Calu3 (cell line): ENCODE data around the gene IRF2. TPM values are rescaled to one million over a fixed set of nuclear protein-coding genes. Genes with fewer than 3 reads are reported as not detected.

ENCODE experiments used
- BruUV-seq: library from RNA; stranded (reverse); fragments of 400-500 nt; replicated peaks from 2 replicates; lab custom pipeline; 2021; lab: Mats Ljungman, UMichigan
- CTCF ChIA-PET: fragments of 300-600 bp; sonication (Branson Sonifier 250); formaldehyde crosslinking; loops from one replicate; lab custom pipeline; 2022; ENCODE audit warnings: antibody characterized with exemption; lab: Charles Lee
- DNase-seq: peaks from one replicate; pipeline ENCODE4 v3.0.0; 2022
- H3K27ac Mint-ChIP-seq: one replicate; pipeline ENCODE4 v1.8.0; 2022; ENCODE audit warnings: mixed read lengths; ENCODE audit not compliant: unreplicated experiment
- H3K27me3 Mint-ChIP-seq: one replicate; pipeline ENCODE4 v1.8.0; 2022; ENCODE audit warnings: mixed read lengths; ENCODE audit not compliant: unreplicated experiment
- H3K36me3 Mint-ChIP-seq: one replicate; pipeline ENCODE4 v1.8.0; 2022; ENCODE audit warnings: mild to moderate bottlenecking, moderate library complexity, mixed read lengths; ENCODE audit not compliant: insufficient read depth, unreplicated experiment
- H3K4me1 Mint-ChIP-seq: one replicate; pipeline ENCODE4 v1.8.0; 2022; ENCODE audit warnings: mild to moderate bottlenecking, low read depth, mixed read lengths; ENCODE audit not compliant: unreplicated experiment
- H3K4me3 Mint-ChIP-seq: one replicate; pipeline ENCODE4 v1.8.0; 2022; ENCODE audit warnings: mild to moderate bottlenecking, low read depth, moderate library complexity, mixed read lengths; ENCODE audit not compliant: unreplicated experiment
- H3K9me3 Mint-ChIP-seq: one replicate; pipeline ENCODE4 v1.8.0; 2022; ENCODE audit warnings: low read depth, mixed read lengths; ENCODE audit not compliant: unreplicated experiment
- CTCF ChIP-seq: fragments of 200-600 bp; IDR thresholded peaks from one replicate; pipeline ENCODE4 v1.8.0; 2022; ENCODE audit warnings: antibody characterized with exemption; ENCODE audit not compliant: unreplicated experiment
- intact Hi-C: fragments of 100-400 bp; cut with micrococcal nuclease; formaldehyde crosslinking; loops from one replicate; pipeline ENCODE4 v1.10.0; 2022; ENCODE audit not compliant: unreplicated experiment
- total RNA-seq: library from RNA; stranded (reverse); gene quantifications from 2 replicates; pipeline ENCODE4 v1.2.3, GENCODE V29; 2022

The IRF2 gene
- total RNA-seq, 1 experiment from 2014 or later: 27.3 TPM

- no peak overlapping the region for H3K4me3 Mint-ChIP-seq
- intact Hi-C loops: no loop called here
- no peak for DNase-seq
- no peaks in the 10 kb centered on the region for H3K4me1 Mint-ChIP-seq
- H3K36me3 Mint-ChIP-seq: peaks cover 9% of the 10 kb centered on the region
- H3K27me3 Mint-ChIP-seq: no peaks in the 10 kb centered on the region
- BruUV-seq: no TSS peak
- H3K9me3 Mint-ChIP-seq: no peaks in the 10 kb centered on the region
- TF ChIP-seq CTCF: no peak
- H3K27ac Mint-ChIP-seq: no peak overlapping the region
- CTCF ChIA-PET: no interaction called here
Measured at GRCh38 chr4:184399512-184399908, 74.8 kb downstream of the IRF2 start.

- H3K9me3 Mint-ChIP-seq: no peaks in the 10 kb centered on the region
- H3K27me3 Mint-ChIP-seq: no peaks in the 10 kb centered on the region
- CTCF ChIA-PET: no interaction called here
- H3K4me1 Mint-ChIP-seq: no peaks in the 10 kb centered on the region
- no peak for DNase-seq
- no peak overlapping the region for H3K27ac Mint-ChIP-seq
- H3K4me3 Mint-ChIP-seq: no peak overlapping the region
- peaks cover 9% of the 10 kb centered on the region for H3K36me3 Mint-ChIP-seq
- BruUV-seq: no TSS peak
- no peak for TF ChIP-seq CTCF
- intact Hi-C loops: no loop called here
Measured at GRCh38 chr4:184398741-184399511, 75.4 kb downstream of the IRF2 start.

GRCh38 chr4:184397516-184398163, 76.7 kb downstream of the IRF2 start:
- no peak overlapping the region for H3K4me3 Mint-ChIP-seq
- intact Hi-C loops: no loop called here
- peaks cover 13% of the 10 kb centered on the region for H3K36me3 Mint-ChIP-seq
- H3K9me3 Mint-ChIP-seq: no peaks in the 10 kb centered on the region
- DNase-seq: no peak
- H3K27me3 Mint-ChIP-seq: no peaks in the 10 kb centered on the region
- CTCF ChIA-PET: no interaction called here
- no TSS peak for BruUV-seq
- no peak overlapping the region for H3K27ac Mint-ChIP-seq
- no peaks in the 10 kb centered on the region for H3K4me1 Mint-ChIP-seq
- no peak for TF ChIP-seq CTCF

GRCh38 chr4:184396570-184397515, 77.5 kb downstream of the IRF2 start:
- H3K36me3 Mint-ChIP-seq: peaks cover 18% of the 10 kb centered on the region
- H3K9me3 Mint-ChIP-seq: no peaks in the 10 kb centered on the region
- no peaks in the 10 kb centered on the region for H3K4me1 Mint-ChIP-seq
- no TSS peak for BruUV-seq
- DNase-seq: no peak
- H3K27ac Mint-ChIP-seq: no peak overlapping the region
- intact Hi-C loops: no loop called here
- no peak for TF ChIP-seq CTCF
- no peak overlapping the region for H3K4me3 Mint-ChIP-seq
- CTCF ChIA-PET: no interaction called here
- no peaks in the 10 kb centered on the region for H3K27me3 Mint-ChIP-seq
